Measurements from ENCODE around the gene LPA.

DNA sequence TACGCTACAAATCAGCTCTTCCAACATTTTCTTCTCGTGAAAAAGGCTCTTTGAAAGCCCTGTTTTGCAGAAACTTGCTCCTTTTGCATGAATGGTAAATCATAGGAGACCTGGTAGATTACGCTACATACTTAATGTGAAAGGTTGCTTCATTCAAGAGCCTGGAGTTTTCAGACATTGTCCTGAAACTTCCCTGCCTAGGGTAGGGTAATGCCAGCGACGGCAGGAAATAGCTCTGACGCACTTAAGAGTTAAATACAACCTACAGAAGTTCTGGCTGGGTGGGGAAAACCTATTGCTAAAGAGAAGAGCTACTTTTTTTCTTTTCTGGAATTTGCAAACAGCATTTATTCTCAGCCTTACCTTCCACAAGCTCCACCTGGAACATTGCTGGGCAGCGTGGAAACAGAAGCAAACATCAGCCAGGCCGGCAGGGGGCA is 144.5 kb downstream of the LPA start:
- TF ChIP-seq ZNF565 (CRISPR knock-in tag; conservative IDR thresholded peaks at IDR 0.05; ENCODE audit: low read depth), result no peak
- no peak for TF ChIP-seq ARNTL (CRISPR knock-in tag; IDR thresholded peaks at IDR 0.05; ENCODE audit: borderline replicate concordance, low read depth)
- no peak for TF ChIP-seq TCF4 (CRISPR knock-in tag; IDR thresholded peaks at IDR 0.05; ENCODE audit: borderline replicate concordance)
- no peak for TF ChIP-seq ZFP3 (CRISPR knock-in tag; IDR thresholded peaks at IDR 0.05)
- TF ChIP-seq TOX (CRISPR knock-in tag; IDR thresholded peaks at IDR 0.05; ENCODE audit: borderline replicate concordance), result no peak
- TF ChIP-seq PPARA (CRISPR knock-in tag; IDR thresholded peaks at IDR 0.05; ENCODE audit: borderline replicate concordance), result no peak
- TF ChIP-seq, protein P1, sequence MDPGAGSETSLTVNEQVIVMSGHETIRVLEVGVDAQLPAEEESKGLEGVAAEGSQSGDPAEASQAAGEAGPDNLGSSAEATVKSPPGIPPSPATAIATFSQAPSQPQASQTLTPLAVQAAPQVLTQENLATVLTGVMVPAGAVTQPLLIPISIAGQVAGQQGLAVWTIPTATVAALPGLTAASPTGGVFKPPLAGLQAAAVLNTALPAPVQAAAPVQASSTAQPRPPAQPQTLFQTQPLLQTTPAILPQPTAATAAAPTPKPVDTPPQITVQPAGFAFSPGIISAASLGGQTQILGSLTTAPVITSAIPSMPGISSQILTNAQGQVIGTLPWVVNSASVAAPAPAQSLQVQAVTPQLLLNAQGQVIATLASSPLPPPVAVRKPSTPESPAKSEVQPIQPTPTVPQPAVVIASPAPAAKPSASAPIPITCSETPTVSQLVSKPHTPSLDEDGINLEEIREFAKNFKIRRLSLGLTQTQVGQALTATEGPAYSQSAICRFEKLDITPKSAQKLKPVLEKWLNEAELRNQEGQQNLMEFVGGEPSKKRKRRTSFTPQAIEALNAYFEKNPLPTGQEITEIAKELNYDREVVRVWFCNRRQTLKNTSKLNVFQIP (CRISPR knock-in tag; IDR thresholded peaks at IDR 0.05; ENCODE audit: borderline replicate concordance, low read depth), result no peak
- TF ChIP-seq, protein P2, sequence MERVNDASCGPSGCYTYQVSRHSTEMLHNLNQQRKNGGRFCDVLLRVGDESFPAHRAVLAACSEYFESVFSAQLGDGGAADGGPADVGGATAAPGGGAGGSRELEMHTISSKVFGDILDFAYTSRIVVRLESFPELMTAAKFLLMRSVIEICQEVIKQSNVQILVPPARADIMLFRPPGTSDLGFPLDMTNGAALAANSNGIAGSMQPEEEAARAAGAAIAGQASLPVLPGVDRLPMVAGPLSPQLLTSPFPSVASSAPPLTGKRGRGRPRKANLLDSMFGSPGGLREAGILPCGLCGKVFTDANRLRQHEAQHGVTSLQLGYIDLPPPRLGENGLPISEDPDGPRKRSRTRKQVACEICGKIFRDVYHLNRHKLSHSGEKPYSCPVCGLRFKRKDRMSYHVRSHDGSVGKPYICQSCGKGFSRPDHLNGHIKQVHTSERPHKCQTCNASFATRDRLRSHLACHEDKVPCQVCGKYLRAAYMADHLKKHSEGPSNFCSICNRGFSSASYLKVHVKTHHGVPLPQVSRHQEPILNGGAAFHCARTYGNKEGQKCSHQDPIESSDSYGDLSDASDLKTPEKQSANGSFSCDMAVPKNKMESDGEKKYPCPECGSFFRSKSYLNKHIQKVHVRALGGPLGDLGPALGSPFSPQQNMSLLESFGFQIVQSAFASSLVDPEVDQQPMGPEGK (CRISPR knock-in tag; IDR thresholded peaks at IDR 0.05; ENCODE audit: borderline replicate concordance), result no peak
- no peak for TF ChIP-seq ZNF70 (CRISPR knock-in tag; IDR thresholded peaks at IDR 0.05)
